Measurements from ENCODE around the gene RABAC1.
A peak's percentile ranks its signal among the peaks of the same experiment; 100 is the strongest.
"Not testable (repeated sequence)": the region's sequence is repeated elsewhere in the genome, so short reads cannot be mapped to it uniquely, and the experiment has no call there.

RABAC1 gene, protein sequence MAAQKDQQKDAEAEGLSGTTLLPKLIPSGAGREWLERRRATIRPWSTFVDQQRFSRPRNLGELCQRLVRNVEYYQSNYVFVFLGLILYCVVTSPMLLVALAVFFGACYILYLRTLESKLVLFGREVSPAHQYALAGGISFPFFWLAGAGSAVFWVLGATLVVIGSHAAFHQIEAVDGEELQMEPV

DNA sequence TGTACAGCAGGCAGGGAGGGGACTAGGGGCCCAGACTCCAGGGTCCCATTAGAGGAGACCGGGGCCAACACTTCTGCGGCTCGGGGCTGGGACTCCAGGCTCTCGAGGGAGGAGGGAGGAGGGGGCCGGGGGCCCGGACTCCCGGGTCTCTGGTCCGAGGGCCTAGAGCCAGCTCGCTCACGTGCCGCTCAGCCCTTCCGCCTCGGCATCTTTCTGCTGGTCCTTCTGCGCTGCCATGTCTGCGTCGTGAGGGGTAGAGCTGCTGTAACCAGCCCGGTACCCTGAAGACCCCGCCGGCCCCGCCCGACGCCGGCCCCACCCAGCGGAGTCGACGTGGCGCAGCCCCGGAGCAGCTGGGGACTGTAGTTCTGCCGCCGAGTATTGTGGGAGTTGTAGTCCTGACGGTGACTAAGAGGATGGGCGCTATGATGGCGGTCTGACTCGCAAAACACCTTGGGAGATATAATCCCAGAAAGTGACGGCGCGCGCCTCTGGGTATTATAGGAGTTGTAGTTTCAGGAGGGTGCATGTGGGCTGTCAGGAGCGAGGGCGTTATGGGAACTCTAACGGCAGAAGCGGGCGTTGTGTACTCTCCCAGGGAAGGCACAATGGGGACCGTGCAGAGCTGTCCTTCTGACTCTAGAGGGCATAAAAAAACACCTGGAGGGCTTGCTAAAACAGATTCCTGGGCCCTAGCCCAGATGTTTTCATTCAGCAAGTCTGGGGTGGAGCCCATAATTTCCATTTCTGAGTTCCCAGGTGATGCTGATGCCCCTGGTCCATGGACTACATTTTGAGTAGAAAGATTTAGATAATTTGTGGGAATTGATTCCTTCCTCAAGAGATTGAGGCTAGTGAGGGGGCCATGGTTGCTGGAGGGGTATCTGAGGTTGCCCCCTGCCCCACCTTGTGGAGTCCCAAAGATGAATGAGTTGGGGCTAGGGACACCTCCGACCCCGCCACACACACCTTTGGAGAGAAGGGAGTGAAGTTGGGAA, at the start of gene RABAC1:
Gene RABAC1, minus strand, starts transcription at position 266 of the 998 bp plus-strand sequence. Its CDS starts 29 bp downstream, at position 237.
- DNase-seq, result peak; percentile 97

DNA sequence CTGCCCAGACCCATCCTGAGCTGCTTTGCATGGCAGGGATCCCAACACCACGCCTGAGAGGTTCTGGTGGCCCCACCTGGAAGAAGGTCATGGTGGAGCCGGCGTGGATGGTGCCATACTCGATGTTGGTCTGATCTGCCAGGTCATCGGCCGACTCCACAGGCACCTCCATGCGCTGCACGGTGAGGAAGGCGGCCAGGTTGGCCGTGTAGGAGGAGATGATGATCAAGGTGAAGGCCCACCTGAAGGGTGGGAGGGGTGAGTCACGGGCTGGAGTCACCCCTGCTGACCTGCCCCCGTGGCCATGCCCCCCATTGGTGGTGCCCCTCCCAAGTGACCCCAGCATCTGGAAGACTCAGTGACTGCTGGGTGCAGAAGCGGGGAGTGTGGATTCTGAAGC, 47.4 kb upstream of the RABAC1 start:
- no peak for DNase-seq

DNA sequence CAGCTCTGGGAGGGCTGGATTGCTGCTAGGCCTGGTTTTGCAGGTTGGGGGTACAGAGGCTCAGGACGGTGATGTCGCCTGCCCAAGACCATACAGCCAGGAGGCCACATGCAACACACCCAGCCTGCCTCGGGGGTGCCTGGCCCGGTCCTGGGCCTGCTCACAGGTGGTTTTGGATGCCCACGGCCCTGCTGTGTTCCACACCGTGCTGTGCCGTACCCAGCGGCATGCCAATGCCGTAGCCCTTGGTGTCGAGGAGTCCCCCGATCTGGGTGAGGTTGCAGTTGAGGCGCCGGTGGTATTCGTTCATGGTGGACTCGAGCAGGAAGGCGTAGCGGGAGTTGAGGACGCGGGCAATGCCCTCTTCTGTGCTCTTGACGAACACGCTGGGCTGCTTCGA, 46.4 kb upstream of the RABAC1 start:
- DNase-seq, result no peak

DNA sequence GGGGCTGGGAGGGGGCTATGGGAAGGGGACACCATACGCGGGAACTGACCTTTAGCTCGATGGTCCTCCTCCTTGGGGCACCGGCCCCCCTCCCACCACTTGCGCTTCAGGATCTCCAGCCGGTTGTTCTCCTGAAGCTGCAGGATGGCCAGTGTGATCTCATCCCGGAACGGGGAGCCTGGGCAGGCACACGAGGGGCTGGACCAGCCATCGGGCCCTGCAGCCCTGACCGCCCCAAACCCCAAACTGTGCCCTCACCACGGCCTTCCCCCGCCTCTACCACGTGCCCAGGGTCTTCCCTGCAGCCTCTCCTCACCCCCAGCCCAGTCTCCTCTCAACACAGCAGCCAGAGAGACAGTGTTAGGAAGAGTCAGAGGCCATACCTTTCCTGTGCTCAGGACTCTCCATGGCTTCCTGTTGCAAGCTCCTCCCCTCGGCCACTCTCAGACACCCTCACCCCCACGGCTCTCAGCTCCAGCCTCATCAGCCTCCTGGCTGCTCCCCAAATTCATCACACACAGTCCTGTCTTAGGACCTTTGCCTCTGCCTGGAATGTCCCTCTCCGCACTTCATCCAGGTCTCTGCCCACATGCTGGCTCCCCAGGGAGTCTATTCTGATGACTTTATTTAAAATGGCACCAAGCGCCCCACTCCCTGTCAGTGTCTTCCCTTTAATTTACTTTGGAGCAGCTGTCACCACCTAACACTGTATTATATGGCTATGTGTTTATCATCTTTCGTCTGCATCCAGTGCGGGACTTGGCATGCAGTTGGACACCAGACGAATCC, 44.6 kb upstream of the RABAC1 start:
- DNase-seq, result no peak

DNA sequence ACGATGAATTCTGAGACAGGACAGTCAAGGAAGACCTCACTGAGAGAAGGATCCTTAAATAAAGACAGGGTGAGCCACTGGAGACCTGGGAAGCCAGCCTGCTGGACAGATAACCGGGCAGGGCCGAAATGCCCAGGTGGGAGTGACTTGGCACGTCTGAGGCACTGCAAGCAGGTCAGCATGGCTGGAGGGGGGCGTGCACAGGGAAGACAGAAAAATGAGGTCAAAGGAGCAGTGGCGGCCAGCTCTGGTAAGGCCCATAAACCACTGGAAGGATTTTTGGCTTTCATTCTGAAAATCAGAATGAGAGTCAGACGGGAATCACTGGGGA, 40.7 kb upstream of the RABAC1 start:
- no peak for DNase-seq

DNA sequence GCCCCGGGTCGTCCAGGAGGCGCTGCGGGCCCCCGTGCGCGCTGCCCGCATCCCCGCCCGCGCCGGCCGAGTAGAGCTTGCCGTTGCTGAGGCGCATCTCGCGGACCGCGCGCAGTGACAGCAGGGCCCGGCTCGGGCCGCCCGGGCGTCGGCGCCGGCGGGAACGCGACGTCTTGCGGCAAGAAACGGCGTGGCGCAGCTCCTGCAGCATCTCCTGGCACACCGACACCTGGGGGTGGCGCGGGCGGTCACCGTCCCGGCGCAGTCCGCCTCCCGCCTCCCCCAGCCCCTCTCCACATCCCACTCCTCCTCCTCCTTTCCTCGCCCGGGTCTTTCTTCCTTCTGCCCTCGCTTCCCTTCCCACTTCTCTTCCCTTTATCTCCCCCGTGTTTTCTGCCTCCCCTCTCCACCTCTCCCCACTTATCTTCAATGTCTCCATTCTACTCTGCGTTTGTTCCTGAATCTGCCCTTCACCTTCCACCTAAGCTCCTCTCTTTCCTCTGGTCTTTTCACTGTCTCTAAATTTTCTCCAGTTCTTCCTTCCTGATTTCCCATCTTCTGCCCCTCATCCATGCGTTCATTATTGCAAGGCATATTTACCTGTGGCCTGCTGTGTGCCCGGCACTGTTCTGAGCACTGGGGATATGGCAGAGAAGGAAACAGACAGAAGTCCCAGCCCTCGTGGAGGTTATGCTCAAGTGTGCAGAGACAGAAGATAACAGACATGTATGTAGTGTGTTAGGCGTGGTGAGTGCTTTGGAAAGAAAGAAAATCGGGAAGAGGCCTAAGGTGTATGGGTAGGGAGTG, 40.2 kb upstream of the RABAC1 start:
- no peak for DNase-seq

DNA sequence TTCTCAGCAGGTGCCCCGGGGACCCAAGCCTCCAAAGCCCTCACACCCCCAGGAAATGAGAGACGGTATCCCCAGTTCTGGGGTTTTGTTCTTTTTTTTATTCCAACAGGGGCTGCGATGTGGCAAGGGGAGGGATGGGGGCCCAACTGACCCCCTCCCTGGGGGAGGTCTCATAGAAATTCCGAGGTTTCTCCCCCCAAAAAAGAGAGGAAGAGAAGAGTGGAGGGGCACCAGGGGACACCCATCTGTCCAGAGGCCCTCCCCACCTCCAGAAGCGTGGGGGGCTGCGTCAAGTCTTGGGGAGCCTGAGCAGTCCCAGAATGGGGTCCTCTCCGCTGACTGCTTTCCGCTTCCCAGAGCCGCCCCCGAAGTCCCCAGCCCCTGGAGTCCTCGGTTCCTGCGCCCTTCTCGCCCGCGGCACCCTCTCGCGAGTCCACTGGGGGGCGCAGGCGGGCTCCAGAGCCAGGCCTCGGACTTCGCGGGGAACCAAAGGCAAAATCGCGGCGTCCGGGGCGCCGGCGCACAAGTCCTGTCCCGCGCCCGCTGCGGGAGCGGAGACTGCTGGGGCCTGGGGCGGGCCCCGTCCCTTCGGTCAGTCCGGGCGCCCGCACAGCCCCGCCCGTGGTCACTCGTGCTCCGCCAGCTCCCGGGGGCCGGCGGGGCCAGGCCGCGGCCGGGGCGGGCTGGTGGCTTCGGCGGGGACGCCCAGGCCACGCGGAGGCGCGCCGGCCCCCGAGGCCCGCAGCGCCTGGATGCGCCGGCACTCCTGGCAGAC, 39.3 kb upstream of the RABAC1 start:
- peak; percentile 39 for DNase-seq

DNA sequence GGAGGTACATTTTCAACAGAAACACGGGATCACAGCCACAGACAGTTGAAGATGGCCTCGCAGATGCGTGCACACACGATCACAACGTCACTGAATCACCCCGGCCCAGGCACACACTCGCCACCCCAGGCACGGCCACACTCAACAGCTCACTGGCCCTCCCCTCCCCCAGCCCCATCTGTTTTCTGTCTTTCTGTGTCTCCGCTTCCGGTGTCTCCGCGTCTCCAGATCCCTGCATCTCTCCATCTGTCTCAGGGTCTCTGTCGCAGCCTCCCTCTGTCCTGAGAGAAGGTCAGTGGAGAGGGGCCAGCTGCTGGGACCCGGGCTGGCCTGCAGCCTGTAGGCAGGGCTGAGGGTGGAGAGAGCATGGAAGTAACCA, 38.7 kb upstream of the RABAC1 start:
- DNase-seq, result no peak

DNA sequence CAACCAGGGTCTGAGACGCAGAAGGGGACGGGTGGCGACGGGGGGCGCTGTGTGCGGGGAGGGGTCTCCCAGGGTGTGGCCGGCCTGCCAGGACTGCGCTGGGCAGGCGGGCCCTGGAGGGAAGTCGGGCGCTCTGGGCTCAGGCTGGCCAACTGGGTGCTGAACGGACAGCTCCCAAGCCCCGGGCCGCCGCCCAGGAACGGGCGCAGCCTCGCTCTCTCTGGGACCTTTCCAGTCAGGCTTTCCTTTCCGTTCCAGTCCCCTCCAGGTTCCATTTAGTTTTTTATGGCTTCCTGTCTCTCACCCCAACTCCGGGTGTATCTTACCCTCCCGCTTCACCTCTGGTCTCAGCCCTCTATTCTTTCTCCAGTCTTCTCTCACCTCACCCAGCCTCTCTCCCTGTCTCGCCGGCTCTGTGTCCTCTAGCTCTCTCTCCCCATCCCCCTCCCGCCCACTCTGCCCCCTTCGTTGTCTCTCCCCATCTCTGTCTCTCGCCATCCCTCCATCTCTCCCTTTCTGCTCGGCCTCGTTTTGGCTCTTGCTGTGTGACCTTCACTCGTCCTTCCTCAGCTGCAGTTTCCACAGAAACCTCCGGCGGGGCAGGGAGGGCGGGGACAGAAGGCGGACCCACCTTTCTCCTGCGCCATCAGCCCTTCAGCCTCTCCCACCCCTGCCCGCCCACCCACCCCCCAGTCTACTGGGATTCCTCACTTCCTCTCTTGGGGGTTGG, 38.2 kb upstream of the RABAC1 start:
- peak; percentile 67 for DNase-seq

DNA sequence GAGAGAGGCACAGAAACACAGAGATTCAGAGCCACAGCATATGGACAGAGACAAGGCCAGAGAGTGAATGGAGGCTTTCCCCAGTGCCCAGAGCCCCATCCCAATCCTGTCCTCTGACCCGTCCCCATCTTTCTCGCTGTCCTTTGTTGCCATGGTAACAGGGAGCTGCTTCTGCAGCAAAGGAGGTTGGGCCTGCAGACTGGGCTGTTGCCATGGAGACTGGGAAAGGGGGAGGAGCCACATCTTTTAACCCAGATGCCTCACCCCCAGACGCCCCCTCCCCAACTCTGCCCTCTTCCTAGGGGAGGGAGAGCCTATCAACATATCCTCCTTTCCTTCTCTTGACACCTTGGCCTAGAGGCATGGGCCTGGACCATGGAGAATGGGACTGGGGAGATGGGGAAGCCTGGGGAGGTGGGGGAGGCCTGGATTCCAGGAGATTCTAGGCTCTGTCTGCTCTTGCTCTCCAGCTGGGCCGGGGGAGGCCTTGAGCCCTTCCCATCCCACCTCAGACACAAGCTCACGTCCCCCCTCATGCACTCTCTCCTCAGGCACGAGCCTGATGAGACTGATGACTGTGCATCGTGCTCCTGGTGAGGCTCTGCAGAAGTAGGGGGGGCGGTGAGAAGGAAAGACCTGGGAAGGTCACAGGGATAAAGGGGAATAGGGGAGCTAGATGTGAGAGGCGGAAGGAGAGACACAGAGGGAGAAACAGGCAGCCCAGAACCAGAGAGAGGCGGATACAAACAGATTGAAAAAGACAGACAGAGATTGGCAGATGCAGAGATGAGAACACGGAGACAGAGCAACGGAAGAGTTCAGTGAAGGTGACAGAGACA, 37.1 kb upstream of the RABAC1 start:
- no peak for DNase-seq

DNA sequence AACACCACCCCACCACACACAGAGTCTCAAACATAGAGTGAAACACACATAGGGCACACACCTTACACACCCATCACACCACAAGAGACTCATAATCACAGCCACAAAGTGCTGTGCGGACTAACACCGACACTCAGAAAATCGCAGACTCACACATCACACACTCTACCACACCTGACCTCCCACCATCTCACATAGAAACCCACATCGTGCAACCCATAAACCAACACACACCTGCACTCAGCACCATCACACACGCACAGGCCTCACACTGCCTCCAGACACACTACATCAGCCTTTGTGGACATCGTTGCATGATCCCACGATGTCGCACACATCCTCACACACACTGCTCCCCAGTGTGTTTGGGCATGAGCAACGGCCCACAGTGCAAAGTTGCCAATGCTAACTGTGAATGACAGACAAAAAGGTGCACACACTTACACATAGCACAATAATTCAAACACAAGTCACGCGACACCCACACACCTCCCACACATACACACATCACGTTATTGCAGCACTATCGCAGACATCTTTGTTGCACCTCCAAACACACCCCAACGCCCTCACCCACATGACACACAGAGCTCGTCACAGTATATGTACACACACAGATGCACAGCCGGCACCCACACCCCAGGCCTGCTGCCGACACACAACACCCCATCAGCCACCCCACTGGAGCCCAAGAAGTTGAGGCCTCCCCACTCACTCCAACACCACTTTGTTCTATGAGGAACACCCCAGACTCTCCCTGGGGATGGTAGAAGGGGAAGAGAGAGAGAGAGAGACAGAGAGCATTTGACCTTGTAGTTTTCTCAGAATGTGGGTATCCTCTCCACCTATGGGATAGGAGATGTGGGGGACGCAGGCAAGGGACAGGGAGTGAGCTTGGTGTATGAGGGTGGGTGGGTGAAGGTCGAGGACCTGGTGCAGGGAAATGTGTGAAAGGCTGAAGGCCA, 36.2 kb upstream of the RABAC1 start:
- DNase-seq, result no peak

DNA sequence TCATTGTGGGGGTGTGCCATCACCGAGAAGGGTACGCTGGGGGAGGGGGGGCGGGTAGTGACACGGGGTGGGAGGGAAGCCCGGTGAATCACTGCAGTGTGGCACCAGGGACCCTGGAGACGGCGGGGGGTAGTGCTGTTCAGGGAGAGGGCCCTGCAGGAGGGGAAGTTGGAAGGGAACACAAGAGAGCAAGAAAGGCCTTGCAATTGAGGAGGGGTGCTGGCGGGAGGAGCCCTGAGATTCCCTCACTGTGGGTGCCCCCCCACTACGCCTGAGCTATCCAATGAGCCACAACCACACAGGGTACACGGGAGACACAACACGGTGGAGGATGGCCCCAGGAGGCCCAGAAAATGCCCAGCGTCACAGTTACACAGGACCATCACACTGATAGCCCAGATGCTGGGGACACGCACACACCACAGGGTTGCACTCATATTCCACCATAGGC, 35.4 kb upstream of the RABAC1 start:
- DNase-seq, result no peak

DNA sequence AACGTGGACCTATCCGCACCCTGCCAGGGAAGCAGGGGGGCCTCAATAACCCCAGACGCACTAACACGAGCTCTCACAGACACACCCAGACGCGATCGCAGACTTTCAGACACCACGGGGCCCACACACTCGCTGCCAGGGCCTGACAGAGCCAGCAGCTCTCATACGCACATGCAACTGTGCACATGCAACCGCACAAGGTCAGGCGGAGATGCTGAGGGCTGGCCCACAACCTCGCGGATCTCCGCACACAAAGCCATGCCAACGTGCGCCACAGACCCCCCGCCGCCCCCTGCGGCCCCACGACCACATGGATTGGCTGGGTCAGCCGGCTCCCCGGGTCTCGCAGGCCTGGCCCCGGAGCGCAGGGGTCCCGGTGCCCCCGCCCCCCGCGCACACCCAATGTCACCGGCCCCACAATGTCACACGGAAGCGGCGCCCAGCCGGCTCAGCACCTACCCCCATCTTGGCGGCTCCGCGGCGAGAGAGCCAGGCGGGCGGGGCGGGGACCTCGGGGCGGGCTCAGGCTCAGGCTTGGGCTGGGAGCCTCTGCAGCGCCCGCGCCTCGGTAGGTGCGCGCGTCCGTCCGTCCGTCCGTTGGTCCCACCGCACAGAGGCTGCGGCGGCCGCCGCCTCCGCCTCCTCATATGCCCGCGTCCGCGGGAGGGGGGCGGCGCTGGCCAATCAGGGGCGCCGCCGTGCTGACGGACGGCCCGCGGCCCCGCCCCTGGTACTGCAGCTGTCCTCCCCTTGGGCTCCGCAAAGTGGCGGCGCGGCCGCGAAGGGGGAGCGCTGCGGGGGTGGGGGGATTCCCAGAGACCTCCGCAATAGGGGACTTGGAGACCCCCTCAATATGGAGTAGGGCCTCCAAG, 34.7 kb upstream of the RABAC1 start, which contains the start of gene ATP1A3:
Gene ATP1A3, minus strand, starts transcription at position 619 of the 872 bp plus-strand sequence. Its CDS starts 154 bp downstream, at position 465.
- peak; percentile 43 for DNase-seq

DNA sequence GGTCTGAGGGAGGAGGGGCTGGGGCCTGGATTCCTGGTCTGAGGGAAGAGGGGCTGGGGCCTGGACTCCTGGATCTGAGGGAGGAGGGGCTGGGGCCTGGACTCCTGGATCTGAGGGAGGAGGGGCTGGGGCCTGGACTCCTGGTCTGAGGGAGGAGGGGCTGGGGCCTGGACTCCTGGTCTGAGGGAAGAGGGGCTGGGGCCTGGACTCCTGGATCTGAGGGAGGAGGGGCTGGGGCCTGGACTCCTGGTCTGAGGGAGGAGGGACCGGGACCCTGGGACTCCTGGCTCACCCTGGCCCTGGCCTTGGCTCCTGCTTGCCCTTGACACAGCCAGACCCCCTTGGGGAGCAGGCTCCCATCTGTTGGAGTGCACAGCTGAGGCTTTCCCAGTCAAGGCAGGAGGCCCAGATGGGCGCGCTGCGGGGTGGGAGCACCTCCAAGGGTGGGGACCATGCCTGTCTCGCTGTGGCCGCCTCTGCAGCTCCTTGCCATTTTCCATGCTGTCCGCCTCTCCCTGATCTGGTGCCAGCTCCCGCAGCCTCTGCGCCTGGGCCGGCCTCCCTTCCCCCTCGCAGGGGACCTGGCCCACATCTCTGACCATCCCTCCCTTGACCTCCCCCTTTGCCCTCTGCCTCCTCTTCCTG, 32.9 kb upstream of the RABAC1 start:
- DNase-seq, result not testable (repeated sequence)

DNA sequence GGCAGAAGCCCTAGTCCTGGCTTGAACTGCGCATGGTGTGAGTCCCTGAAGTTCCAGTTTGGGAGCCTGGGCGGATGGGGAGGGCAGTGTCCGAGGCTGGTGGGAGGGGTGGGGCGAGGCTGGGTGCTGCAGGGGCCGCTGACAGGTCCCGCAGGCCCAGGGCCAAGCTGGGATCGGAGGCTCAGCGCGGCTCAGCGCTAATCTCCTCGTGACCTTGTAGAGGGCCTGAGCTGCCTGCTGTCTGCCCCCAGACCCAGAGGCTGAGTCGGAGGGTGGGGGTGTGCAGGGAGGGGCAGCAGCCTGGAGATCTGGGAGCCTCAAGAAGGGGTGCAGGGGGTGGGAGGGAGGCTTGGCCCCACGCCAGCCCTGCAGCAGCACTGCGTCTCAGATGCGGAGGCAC, 31.9 kb upstream of the RABAC1 start:
- no peak for DNase-seq

DNA sequence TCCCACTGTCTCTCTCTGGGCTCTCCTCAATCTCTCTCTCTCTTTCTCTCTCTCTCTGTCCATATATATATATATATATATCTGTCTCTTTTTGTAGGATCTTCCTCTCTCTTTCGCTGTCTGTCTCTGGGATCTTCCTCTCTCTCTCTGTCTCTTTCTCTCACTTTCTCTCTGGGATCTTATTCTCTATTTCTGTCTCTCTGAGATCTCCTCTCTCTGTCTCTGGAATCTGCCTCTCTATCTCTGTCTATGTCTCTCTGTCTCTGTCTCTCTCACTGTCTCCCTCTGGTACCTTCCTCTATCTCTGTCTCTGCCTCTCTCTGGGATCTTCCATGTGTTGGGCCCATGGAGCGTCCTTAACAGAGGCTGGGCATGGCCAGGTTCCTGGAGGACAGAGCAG, 31.5 kb upstream of the RABAC1 start:
- DNase-seq, result no peak

DNA sequence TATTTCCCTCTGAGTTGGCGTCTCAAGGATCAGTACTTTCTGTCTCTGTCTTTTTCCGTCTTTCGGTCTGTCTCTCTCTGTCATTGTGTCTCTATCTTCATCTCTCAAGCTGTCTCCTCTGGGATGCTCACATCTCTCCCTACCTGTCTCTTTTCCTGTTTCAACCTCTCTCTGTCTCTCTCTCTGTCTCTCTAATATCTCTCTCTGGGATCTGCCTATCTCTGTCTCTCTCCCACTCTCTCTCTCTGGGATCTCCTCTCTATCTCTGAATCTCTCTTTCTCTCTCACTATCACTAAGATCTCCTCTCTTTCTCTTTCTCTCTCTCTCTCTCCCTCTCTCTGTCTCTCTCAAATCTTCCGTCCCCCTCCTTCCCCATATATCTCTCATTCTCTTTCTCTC, 30.9 kb upstream of the RABAC1 start:
- DNase-seq, result no peak
